OCI-LY1 (cell line): ENCODE measurements around the gene HBG1.

Experiments used
- EZH2 ChIP-seq: fragments of 200-600 bp; sonication (generic), shearing (Covaris generic); IDR thresholded peaks from 2 replicates; pipeline ENCODE4 v1.8.0; 2017; ENCODE audit warnings: borderline replicate concordance, mixed run types, mild to moderate bottlenecking, antibody characterized with exemption, low read length, moderate library complexity, mixed read lengths
- TF ChIP-seq, protein P1 (sequence below): fragments of 200-600 bp; sonication (generic), shearing (Covaris generic); IDR thresholded peaks from 2 replicates; pipeline ENCODE4 v1.5.1; 2017; ENCODE audit warnings: mild to moderate bottlenecking, antibody characterized with exemption, low read length, moderate library complexity, mixed read lengths

- TF ChIP-seq, protein P1, sequence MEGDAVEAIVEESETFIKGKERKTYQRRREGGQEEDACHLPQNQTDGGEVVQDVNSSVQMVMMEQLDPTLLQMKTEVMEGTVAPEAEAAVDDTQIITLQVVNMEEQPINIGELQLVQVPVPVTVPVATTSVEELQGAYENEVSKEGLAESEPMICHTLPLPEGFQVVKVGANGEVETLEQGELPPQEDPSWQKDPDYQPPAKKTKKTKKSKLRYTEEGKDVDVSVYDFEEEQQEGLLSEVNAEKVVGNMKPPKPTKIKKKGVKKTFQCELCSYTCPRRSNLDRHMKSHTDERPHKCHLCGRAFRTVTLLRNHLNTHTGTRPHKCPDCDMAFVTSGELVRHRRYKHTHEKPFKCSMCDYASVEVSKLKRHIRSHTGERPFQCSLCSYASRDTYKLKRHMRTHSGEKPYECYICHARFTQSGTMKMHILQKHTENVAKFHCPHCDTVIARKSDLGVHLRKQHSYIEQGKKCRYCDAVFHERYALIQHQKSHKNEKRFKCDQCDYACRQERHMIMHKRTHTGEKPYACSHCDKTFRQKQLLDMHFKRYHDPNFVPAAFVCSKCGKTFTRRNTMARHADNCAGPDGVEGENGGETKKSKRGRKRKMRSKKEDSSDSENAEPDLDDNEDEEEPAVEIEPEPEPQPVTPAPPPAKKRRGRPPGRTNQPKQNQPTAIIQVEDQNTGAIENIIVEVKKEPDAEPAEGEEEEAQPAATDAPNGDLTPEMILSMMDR = no peak
- TF ChIP-seq EZH2 = no peak
Measured at GRCh38 chr11:5280582-5281102, 31.0 kb upstream of the HBG1 start.
